Prostate gland (tissue), 2 donors: Measurements from ENCODE around the gene POT1. TPM values are rescaled to one million over a fixed set of nuclear protein-coding genes. Genes with fewer than 3 reads are reported as not detected.

Experiments
- DNase-seq: peaks from one replicate; pipeline ENCODE4 v3.0.0-alpha.2; 2019; ENCODE audit warnings: low spot score
- H3K27ac ChIP-seq, 2 donors: fragments of 200-600 bp; sonication (generic); 2 replicates each; pipeline ENCODE4 v1.5.1; 2017 to 2019
- H3K27me3 ChIP-seq: fragments of 200-600 bp; sonication (generic); replicated peaks from 2 replicates; pipeline ENCODE4 v1.5.1; 2019; ENCODE audit not compliant: insufficient read depth
- H3K36me3 ChIP-seq, 2 donors: fragments of 200-600 bp; sonication (generic); 1 replicate in 1 of 2; 2 replicates in 1 of 2; pipeline versions ENCODE4 v1.5.1 to v1.8.1; 2017 to 2019
- H3K4me1 ChIP-seq: fragments of 200-600 bp; sonication (generic); replicated peaks from 2 replicates; pipeline ENCODE4 v1.5.1; 2019
- H3K4me3 ChIP-seq, 2 donors: fragments of 200-600 bp; sonication (generic); 2 replicates each; pipeline ENCODE4 v1.5.1; 2017 to 2019
- H3K9me3 ChIP-seq: fragments of 200-600 bp; sonication (generic); 2 replicates; pipeline ENCODE4 v1.5.1; 2017
- CTCF ChIP-seq, 4 experiments: fragments of 200-600 bp in 2 of 4; fragments of 450-650 bp in 2 of 4; sonication (generic) in 2 of 4; IDR thresholded peaks; 1 replicate in 3 of 4; 2 replicates in 1 of 4; pipeline ENCODE4 v1.5.1; 2016 to 2019; ENCODE audit warnings: antibody characterized with exemption in 4 of 4, mild to moderate bottlenecking in 2 of 4, moderate library complexity in 2 of 4
- POLR2A ChIP-seq: fragments of 450-650 bp; IDR thresholded peaks from one replicate; pipeline ENCODE4 v1.6.1; 2016; ENCODE audit warnings: antibody characterized with exemption, mild to moderate bottlenecking
- POLR2AphosphoS5 ChIP-seq: sonication (generic); formaldehyde crosslinking; IDR thresholded peaks from one replicate; pipeline ENCODE4 v1.6.1; 2017; ENCODE audit warnings: antibody characterized with exemption
- WGBS: methylation state at CpG from one replicate; pipeline ENCODE4 v1.1.5; 2018; 5-methylcytosine and 5-hydroxymethylcytosine counted together
- intact Hi-C: fragments of 100-400 bp; cut with DNase I; formaldehyde crosslinking; loops from one replicate; pipeline ENCODE4 v1.14.2; 2022
- total RNA-seq, 2 donors: library from RNA; depleted of rRNA; stranded (reverse); fragments of >200 nt; gene quantifications; one replicate each; pipeline ENCODE4 v1.1.0, GENCODE V29; 2016

POT1 gene
- total RNA-seq, 2 donors from 2014 or later, result 16.9 to 39.5 TPM

GRCh38 chr7:124792696-124793095 is 136.9 kb downstream of the POT1 start:
- 91% methylated on average over 3 of the region's 3 CpGs for WGBS
- Histone ChIP-seq H3K27ac (no peak overlapping the region), H3K4me1 (no peaks in the 10 kb centered on the region), H3K4me3 (no peak overlapping the region), H3K9me3 (no peaks in the 10 kb centered on the region), H3K27me3 (no peaks in the 10 kb centered on the region), H3K36me3 (no peaks in the 10 kb centered on the region)
- TF ChIP-seq CTCF (IDR thresholded peaks at IDR 0.05) (no peak), POLR2A (no peak), POLR2AphosphoS5 (no peak)
- intact Hi-C loops, result no loop called here
- no peak for DNase-seq

GRCh38 chr7:124792002-124792401 is 137.6 kb downstream of the POT1 start:
- Histone ChIP-seq H3K27ac (no peak overlapping the region), H3K4me1 (no peaks in the 10 kb centered on the region), H3K4me3 (no peak overlapping the region), H3K36me3 (no peaks in the 10 kb centered on the region), H3K27me3 (no peaks in the 10 kb centered on the region), H3K9me3 (no peaks in the 10 kb centered on the region)
- no peak for DNase-seq
- TF ChIP-seq POLR2AphosphoS5, result no peak
- no peak for TF ChIP-seq CTCF (IDR thresholded peaks at IDR 0.05)
- TF ChIP-seq POLR2A, result no peak
- intact Hi-C loops, result no loop called here

- no peaks in the 10 kb centered on the region for H3K27me3 ChIP-seq
- H3K36me3 ChIP-seq, result no peaks in the 10 kb centered on the region
- intact Hi-C loops, result no loop called here
- 69% methylated on average over 4 of the region's 4 CpGs for WGBS
- no peak overlapping the region for H3K4me3 ChIP-seq
- DNase-seq, result no peak
- no peak overlapping the region for H3K27ac ChIP-seq
- TF ChIP-seq POLR2AphosphoS5 (no peak), CTCF (IDR thresholded peaks at IDR 0.05) (no peak), POLR2A (no peak)
- no peaks in the 10 kb centered on the region for H3K4me1 ChIP-seq
- no peaks in the 10 kb centered on the region for H3K9me3 ChIP-seq
These were observed 138.2 kb downstream of the POT1 start for GRCh38 chr7:124791426-124791825.

GRCh38 chr7:124790645-124791044 is 139.0 kb downstream of the POT1 start:
- Histone ChIP-seq H3K27me3 (no peaks in the 10 kb centered on the region), H3K9me3 (no peaks in the 10 kb centered on the region), H3K4me1 (no peaks in the 10 kb centered on the region), H3K36me3 (no peaks in the 10 kb centered on the region), H3K4me3 (no peak overlapping the region), H3K27ac (no peak overlapping the region)
- DNase-seq, result no peak
- WGBS, result 22% methylated on average over 6 of the region's 6 CpGs
- no peak for TF ChIP-seq POLR2A
- TF ChIP-seq POLR2AphosphoS5, result no peak
- TF ChIP-seq CTCF (IDR thresholded peaks at IDR 0.05), result no peak
- intact Hi-C loops, result no loop called here

GRCh38 chr7:124785994-124786393 is 143.6 kb downstream of the POT1 start:
- intact Hi-C loops, result loop anchor here (10.0 kb wide), 1 partner anchor 621 kb away; no protein-coding TSS in a partner anchor

More at GRCh38 chr7:124785994-124786393, 143.6 kb downstream of the POT1 start:
- no peak overlapping the region for H3K27ac ChIP-seq
- H3K36me3 ChIP-seq, result no peaks in the 10 kb centered on the region
- no peaks in the 10 kb centered on the region for H3K27me3 ChIP-seq
- TF ChIP-seq POLR2AphosphoS5 (no peak), CTCF (IDR thresholded peaks at IDR 0.05) (no peak), POLR2A (no peak)
- H3K9me3 ChIP-seq, result no peaks in the 10 kb centered on the region
- WGBS, result 59% methylated on average over 6 of the region's 6 CpGs
- no peak for DNase-seq
- no peaks in the 10 kb centered on the region for H3K4me1 ChIP-seq
- no peak overlapping the region for H3K4me3 ChIP-seq
